Spinal cord (tissue), 10 donors: Measurements from ENCODE around the gene GAGE12J. TPM values are rescaled to one million over a fixed set of nuclear protein-coding genes. Genes with fewer than 3 reads are reported as not detected.
A peak's percentile ranks its signal among the peaks of the same experiment; 100 is the strongest.
"Not testable (repeated sequence)": the region's sequence is repeated elsewhere in the genome, so short reads cannot be mapped to it uniquely, and the experiment has no call there.

Experiments
- DNase-seq, 6 donors: peaks; one replicate each; pipeline versions ENCODE4 v3.0.0 to v3.0.0-alpha.2; 2013 to 2015; ENCODE audit warnings: low spot score in 6 of 6, low read depth in 4 of 6
- H3K27ac ChIP-seq: one replicate; pipeline ENCODE4 v1.5.1; 2013; ENCODE audit warnings: low read depth, low read length, control low read depth
- H3K27me3 ChIP-seq: one replicate; pipeline ENCODE4 v1.6.1; 2013; ENCODE audit warnings: low read length; ENCODE audit not compliant: control insufficient read depth, insufficient read depth
- H3K36me3 ChIP-seq: one replicate; pipeline ENCODE4 v1.6.1; 2013; ENCODE audit warnings: low read length; ENCODE audit not compliant: control insufficient read depth, insufficient read depth
- H3K4me1 ChIP-seq: one replicate; pipeline ENCODE4 v1.6.1; 2013; ENCODE audit warnings: low read length; ENCODE audit not compliant: control insufficient read depth, insufficient read depth
- H3K4me3 ChIP-seq: one replicate; pipeline ENCODE4 v1.5.1; 2013; ENCODE audit warnings: low read depth, low read length, control low read depth
- H3K9me3 ChIP-seq: one replicate; pipeline ENCODE4 v1.6.1; 2013; ENCODE audit warnings: low read length; ENCODE audit not compliant: control insufficient read depth, insufficient read depth
- WGBS: methylation state at CpG from one replicate; pipeline ENCODE4 v1.1.5; 2013; ENCODE audit warnings: missing lambda C conversion rate; ENCODE audit not compliant: insufficient coverage; 5-methylcytosine and 5-hydroxymethylcytosine counted together
- long read RNA-seq, 4 donors: transcript quantifications; one replicate each; lab custom pipeline, GENCODE V29; 2026
- polyA plus RNA-seq, 2 donors: library from polyadenylated mRNA; unstranded; fragments of 120-200 nt; gene quantifications; one replicate each; pipeline ENCODE4 v1.2.1, GENCODE V29; 2013; ENCODE audit not compliant: insufficient read length in 2 of 2
- total RNA-seq, 2 donors: library from RNA; depleted of rRNA in 1 of 2; stranded (reverse); fragments of 120-200 nt in 1 of 2; fragments of >200 nt in 1 of 2; gene quantifications; one replicate each; pipeline versions ENCODE4 v1.2.3 to v1.2.4, GENCODE V29; 2013 to 2014
- donor health status: healthy.

Gene GAGE12J
- total RNA-seq (not detected), polyA plus RNA-seq (not detected)
- long read RNA-seq, donor 1, result 0 reads
- long read RNA-seq, donor 2, result 0 reads
- long read RNA-seq, donor 3, result 0 reads
- long read RNA-seq, donor 4, result 0 reads

DNA sequence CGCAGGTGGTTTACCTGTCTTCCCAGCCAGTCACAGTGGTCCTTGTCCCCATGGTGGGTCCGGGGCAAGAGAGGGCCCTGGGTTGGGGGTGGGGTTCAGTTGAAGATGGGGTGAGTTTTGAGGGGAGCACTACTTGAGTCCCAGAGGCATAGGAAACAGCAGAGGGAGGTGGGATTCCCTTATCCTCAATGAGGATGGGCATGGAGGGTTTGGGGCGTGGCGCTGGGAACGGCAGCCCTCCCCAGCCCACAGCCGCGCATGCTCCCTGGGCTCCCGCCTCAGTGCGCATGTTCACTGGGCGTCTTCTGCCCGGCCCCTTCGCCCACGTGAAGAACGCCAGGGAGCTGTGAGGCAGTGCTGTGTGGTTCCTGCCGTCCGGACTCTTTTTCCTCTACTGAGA lies at the start of gene GAGE12J:
Gene GAGE12J, plus strand, starts transcription at position 301 of the 400 bp plus-strand sequence. CDS start 1,157 bp downstream, outside the sequence.
- not testable (repeated sequence) for H3K4me1 ChIP-seq, H3K36me3 ChIP-seq, DNase-seq, H3K27me3 ChIP-seq, H3K4me3 ChIP-seq, H3K27ac ChIP-seq, H3K9me3 ChIP-seq
- WGBS, result no CpG with 5 or more reads among the region's 16 CpGs

DNA sequence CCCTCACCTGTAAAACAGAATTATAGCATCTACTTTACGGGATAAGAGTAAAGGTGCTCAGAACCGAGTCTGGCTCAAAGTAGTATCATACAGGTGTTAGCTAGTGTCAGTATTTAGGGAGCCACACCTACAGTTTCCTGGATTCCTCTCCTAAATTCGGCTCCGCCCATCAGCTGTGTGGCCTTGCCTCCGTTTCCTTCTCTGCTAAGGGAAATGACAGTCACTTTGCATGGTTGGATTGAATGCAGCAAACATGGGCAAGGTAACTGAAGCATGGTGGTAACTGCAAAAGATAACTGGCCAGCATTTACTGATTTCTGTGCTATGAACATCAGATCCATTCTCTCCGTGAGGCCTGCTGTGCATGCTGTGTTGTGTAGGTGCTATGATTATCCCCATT lies 49.4 kb upstream of the GAGE12J start:
- H3K27me3 ChIP-seq, result no peaks in the 10 kb centered on the region
- no peaks in the 10 kb centered on the region for H3K9me3 ChIP-seq
- no peak overlapping the region for H3K27ac ChIP-seq
- peaks cover 11% of the 10 kb centered on the region for H3K36me3 ChIP-seq
- H3K4me3 ChIP-seq, result no peak overlapping the region
- DNase-seq, result no peak
- no CpG with 5 or more reads among the region's 6 CpGs for WGBS
- peaks cover 19% of the 10 kb centered on the region for H3K4me1 ChIP-seq

DNA sequence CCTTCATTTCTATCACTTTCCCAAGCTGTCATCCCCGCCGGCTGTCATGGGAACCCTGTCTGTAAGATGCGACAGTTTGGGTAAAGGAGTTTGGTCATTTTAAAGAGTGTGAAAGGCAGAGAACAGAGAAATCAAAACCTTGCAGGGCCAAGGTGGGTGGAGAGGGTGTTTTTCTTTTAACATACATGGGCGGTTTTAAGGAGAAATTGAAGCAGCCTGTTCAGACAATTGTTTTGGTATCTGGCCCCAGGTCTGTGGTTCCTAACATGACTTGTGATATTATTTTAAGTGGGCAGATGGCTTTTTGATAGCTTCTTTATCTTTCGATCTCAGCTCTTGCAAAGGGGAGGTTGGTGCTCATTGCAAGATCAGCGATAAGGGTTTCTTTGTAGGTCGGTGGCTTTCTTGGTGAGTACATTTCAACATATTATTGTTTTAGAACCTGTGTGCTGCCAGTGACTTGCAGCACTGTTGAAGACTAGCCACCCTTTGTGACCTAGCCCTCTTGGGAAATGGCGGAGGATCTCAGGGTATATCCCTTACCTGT lies 48.6 kb upstream of the GAGE12J start:
- 85% methylated on average over 3 of the region's 8 CpGs for WGBS
- H3K4me1 ChIP-seq, result peaks cover 19% of the 10 kb centered on the region
- H3K4me3 ChIP-seq, result no peak overlapping the region
- no peak for DNase-seq
- no peaks in the 10 kb centered on the region for H3K9me3 ChIP-seq
- H3K36me3 ChIP-seq, result peaks cover 11% of the 10 kb centered on the region
- no peaks in the 10 kb centered on the region for H3K27me3 ChIP-seq
- no peak overlapping the region for H3K27ac ChIP-seq

DNA sequence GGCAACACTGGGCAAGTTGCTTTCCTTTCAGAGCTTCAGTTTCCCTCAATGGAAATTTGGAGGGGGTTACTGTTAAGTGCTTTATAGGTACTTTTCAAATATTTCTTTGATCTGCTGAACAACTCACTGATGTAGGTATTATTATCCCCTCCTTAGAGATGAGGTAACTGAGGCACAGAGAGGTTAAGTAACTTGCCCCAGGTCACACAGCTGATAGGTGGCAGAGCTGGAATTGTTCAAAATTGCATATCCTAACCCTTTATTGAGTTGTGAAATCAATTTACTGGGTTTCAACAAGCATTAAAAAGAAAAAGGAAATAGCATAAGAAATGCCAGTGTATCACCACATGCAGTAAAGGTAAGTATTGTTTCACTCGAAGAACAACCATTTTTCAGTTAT lies 45.6 kb upstream of the GAGE12J start:
- Histone ChIP-seq H3K27ac (no peak overlapping the region), H3K36me3 (peaks cover 7% of the 10 kb centered on the region), H3K9me3 (no peaks in the 10 kb centered on the region), H3K4me3 (no peak overlapping the region), H3K4me1 (peaks cover 12% of the 10 kb centered on the region), H3K27me3 (no peaks in the 10 kb centered on the region)
- DNase-seq, result no peak
- WGBS, result no CpG with 5 or more reads among the region's 1 CpG

DNA sequence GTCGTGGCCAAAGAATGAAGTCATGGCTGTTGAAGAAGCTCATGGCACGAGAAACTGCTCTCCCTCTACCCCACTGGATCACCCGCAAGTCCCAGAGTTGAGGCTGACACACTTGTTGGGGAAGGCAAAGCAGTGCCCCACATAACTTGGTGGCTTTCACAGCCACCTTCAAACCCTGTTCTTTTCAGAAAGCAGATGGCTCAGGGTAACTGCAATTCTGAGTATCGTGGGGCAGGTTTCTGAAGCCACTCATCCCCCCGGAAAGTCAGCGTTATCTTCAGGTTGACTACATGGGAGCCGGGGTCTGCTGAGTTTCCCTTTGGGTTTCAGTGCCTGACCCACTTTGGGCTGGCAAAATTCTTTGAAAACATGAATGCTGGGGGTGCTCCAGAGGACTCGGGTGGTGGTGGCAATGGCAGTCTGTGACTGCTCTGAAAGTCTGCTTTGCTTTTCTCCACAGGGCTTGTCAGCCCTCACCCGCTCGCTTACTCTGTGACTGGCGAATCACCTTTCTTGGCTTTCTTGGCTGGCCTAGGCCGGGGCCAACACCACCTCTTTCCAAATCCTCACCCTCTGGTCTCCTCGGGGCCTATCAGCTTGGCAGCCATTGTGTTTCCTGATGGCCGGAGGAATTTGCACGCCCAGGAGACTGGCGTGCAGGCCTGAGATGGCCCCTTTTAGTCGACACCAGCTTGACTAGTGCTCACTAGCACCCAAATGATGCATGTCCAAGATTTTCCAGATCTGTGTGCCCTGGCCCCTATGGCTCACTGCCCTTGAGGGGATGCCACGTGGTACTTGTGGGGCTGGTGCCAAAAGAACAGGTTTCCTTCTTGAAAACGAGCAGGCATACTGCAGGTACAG lies 44.9 kb upstream of the GAGE12J start:
- H3K27ac ChIP-seq, result no peak overlapping the region
- peaks cover 9% of the 10 kb centered on the region for H3K36me3 ChIP-seq
- H3K27me3 ChIP-seq, result no peaks in the 10 kb centered on the region
- no peak for DNase-seq
- no peak overlapping the region for H3K4me3 ChIP-seq
- H3K9me3 ChIP-seq, result no peaks in the 10 kb centered on the region
- 74% methylated on average over 18 of the region's 19 CpGs for WGBS
- H3K4me1 ChIP-seq, result peaks cover 11% of the 10 kb centered on the region

- Histone ChIP-seq H3K27ac (no peak overlapping the region), H3K4me1 (peaks cover 5% of the 10 kb centered on the region), H3K4me3 (no peak overlapping the region), H3K27me3 (no peaks in the 10 kb centered on the region), H3K36me3 (peaks cover 9% of the 10 kb centered on the region), H3K9me3 (no peaks in the 10 kb centered on the region)
- DNase-seq, result no peak
- 67% methylated on average over 1 of the region's 3 CpGs for WGBS
These were observed 44.4 kb upstream of the GAGE12J start for GRCh38 chrX:49277535-49277830.

DNA sequence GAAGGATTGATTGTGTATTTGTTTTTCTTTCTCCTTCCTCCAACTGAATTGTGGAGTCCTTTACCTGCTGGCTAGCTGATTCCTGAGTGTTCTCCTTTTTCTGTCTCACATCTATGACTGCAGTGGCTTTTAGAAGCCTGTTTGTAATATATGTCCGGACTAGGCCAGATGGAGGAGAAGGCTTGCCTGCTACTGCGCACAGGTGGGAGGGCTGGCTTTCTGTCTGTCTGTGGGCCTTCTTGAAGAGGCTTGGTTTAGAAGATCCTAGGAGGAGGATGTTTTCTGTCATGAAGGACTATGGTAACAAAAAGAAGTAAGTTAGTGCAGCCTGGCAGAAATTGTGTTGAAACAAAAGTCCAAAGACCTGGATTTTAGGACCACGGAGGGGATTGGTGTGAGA lies 43.8 kb upstream of the GAGE12J start:
- Histone ChIP-seq H3K27ac (no peak overlapping the region), H3K4me3 (no peak overlapping the region), H3K36me3 (peaks cover 9% of the 10 kb centered on the region), H3K27me3 (no peaks in the 10 kb centered on the region), H3K4me1 (peaks cover 7% of the 10 kb centered on the region), H3K9me3 (no peaks in the 10 kb centered on the region)
- DNase-seq, result no peak
- WGBS, result 82% methylated on average over 3 of the region's 3 CpGs

GRCh38 chrX:49282647-49283011 lies 39.2 kb upstream of the GAGE12J start:
- H3K4me3 ChIP-seq, result no peak overlapping the region
- peaks cover 3% of the 10 kb centered on the region for H3K4me1 ChIP-seq
- no peaks in the 10 kb centered on the region for H3K27me3 ChIP-seq
- H3K27ac ChIP-seq, result no peak overlapping the region
- H3K36me3 ChIP-seq, result peaks cover 17% of the 10 kb centered on the region
- DNase-seq, result peak in 2 of 6 donors; percentile 33 to 44
- H3K9me3 ChIP-seq, result no peaks in the 10 kb centered on the region
- 30% methylated on average over 10 of the region's 11 CpGs for WGBS

GRCh38 chrX:49284212-49284611 lies 37.6 kb upstream of the GAGE12J start:
- DNase-seq, result no peak
- H3K27me3 ChIP-seq, result no peaks in the 10 kb centered on the region
- 78% methylated on average over 3 of the region's 3 CpGs for WGBS

GRCh38 chrX:49286136-49286535 lies 35.7 kb upstream of the GAGE12J start:
- Histone ChIP-seq H3K36me3 (peaks cover 17% of the 10 kb centered on the region), H3K4me3 (no peak overlapping the region), H3K27ac (no peak overlapping the region), H3K4me1 (peaks cover 3% of the 10 kb centered on the region), H3K9me3 (no peaks in the 10 kb centered on the region), H3K27me3 (no peaks in the 10 kb centered on the region)
- WGBS, result 84% methylated on average over 16 of the region's 18 CpGs
- no peak for DNase-seq

More at GRCh38 chrX:49284212-49284611, 37.6 kb upstream of the GAGE12J start:
- Histone ChIP-seq H3K36me3 (peaks cover 17% of the 10 kb centered on the region), H3K9me3 (no peaks in the 10 kb centered on the region), H3K4me3 (no peak overlapping the region), H3K4me1 (peaks cover 3% of the 10 kb centered on the region), H3K27ac (no peak overlapping the region)
